ENCODE data around the gene MITF.
A peak's percentile ranks its signal among the peaks of the same experiment; 100 is the strongest.

The MITF gene

DNA sequence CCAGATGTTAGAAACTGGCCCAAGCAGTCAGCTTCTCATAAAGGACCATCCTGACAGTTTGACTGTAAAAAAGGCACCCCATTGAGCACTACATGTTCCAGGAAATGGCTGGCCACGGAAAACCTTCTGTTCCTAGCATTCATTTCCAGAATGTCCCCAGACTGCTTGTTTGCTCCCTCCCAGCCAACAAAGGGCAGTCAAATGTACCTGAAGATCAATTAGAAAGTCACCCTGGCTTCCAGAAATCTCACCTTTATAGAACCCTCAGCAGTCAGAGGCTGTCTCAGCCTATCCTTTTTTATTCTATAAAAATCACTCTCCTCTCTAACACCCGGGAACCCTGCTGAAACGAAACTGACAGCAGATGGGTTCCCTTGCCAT lies 259.5 kb downstream of the MITF start:
- no peak for DNase-seq (ENCODE audit: low read depth)
- H3K4me3 ChIP-seq (ENCODE audit: low read length), result no peak overlapping the region
- TF ChIP-seq, protein P1, sequence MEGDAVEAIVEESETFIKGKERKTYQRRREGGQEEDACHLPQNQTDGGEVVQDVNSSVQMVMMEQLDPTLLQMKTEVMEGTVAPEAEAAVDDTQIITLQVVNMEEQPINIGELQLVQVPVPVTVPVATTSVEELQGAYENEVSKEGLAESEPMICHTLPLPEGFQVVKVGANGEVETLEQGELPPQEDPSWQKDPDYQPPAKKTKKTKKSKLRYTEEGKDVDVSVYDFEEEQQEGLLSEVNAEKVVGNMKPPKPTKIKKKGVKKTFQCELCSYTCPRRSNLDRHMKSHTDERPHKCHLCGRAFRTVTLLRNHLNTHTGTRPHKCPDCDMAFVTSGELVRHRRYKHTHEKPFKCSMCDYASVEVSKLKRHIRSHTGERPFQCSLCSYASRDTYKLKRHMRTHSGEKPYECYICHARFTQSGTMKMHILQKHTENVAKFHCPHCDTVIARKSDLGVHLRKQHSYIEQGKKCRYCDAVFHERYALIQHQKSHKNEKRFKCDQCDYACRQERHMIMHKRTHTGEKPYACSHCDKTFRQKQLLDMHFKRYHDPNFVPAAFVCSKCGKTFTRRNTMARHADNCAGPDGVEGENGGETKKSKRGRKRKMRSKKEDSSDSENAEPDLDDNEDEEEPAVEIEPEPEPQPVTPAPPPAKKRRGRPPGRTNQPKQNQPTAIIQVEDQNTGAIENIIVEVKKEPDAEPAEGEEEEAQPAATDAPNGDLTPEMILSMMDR (conservative IDR thresholded peaks at IDR 0.05; ENCODE audit: low read depth, low read length), result no peak

DNA sequence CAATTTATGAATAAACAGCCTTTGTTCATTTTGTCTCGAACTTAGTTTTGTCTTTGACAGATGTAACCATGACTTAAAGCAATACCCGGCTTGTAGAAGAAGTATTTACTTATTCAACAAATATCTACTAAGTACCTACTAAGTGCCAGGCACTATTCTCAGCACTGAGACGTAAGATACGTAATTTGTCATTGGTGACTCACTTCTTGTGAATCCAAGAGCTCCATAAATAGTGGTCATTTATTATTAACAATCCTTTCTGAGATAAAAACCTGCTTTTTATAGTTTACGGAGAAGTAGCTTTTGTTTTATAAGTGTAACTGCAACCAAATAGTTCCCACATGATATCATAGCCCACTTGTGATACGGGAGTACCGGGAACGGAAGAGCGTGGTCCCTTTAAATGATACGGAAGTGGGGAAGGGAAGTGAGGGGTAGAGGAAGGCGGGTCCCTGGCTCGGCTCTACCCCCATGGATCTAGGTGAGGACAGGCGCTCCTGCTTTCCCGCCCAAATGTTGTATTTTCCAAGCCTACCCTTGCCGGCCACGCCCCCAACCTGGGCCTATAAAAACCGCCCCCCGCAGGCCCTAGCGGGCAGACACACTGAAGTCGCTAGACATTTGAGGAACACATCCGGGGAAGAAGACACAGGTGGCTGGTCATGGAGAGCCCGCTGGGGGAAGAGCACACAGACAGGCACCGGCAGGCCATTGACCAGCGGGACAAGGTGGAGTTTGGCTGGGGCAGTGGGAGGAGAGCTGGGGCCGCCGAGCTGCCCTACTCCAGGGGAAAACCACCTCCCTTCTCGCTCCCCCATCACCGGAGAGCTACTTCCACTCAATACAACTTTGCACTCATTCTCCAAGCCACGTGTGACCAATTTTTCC lies 260.1 kb downstream of the MITF start, which contains the start of gene SAMMSON:
Gene SAMMSON, plus strand, starts transcription at position 594 of the 888 bp plus-strand sequence.
- peak; percentile 17 for DNase-seq (ENCODE audit: low read depth)
- H3K4me3 ChIP-seq (ENCODE audit: low read length), result no peak within 1 kb of the TSS
- TF ChIP-seq, protein P1 (conservative IDR thresholded peaks at IDR 0.05; ENCODE audit: low read depth, low read length), result no peak

DNA sequence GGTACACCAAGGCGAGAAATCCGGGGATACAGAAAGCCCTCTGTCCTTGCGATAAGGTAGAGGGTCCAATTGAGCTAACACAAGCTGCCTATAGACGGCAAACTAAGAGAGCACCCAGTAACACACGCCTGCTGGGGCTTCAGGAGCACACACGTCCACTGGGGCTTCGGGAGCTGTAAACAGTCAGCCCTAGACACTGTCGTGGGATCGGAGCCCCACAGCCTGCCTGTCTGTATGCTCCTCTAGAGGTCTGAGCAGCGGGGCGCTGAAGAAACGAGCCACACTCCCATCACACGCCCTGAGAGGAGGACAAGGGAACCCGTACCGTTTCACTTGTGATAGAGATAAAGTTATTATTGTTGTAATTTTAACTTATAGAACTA lies 260.8 kb downstream of the MITF start:
- no peak overlapping the region for H3K4me3 ChIP-seq (ENCODE audit: low read length)
- DNase-seq (ENCODE audit: low read depth), result no peak
- TF ChIP-seq, protein P1 (conservative IDR thresholded peaks at IDR 0.05; ENCODE audit: low read depth, low read length), result no peak

DNA sequence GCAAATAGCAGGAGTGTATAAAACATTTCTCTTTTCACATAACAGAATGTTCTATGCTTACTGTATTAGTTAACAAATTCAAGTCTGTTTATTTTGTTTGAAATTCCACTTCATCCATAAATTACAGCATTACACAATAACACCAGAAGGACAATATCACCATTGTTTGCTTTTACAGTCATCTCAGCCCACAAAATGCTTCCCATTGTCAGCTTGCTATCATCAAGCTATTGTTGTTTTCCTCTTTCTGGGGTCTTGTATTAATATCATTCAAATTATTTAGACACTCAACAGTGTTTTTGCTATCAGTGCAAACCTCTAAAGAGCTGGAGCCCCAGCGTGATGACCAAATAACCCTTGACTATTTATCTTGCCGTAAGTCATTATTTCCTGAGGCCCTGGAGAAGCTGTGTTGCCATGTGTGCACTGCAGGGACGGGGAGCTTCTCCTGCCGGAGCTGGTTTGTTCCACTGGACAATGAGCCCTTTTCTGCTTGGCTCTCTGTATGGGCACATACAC lies 261.4 kb downstream of the MITF start:
- TF ChIP-seq, protein P1 (conservative IDR thresholded peaks at IDR 0.05; ENCODE audit: low read depth, low read length), result no peak
- H3K4me3 ChIP-seq (ENCODE audit: low read length), result no peak overlapping the region
- no peak for DNase-seq (ENCODE audit: low read depth)

DNA sequence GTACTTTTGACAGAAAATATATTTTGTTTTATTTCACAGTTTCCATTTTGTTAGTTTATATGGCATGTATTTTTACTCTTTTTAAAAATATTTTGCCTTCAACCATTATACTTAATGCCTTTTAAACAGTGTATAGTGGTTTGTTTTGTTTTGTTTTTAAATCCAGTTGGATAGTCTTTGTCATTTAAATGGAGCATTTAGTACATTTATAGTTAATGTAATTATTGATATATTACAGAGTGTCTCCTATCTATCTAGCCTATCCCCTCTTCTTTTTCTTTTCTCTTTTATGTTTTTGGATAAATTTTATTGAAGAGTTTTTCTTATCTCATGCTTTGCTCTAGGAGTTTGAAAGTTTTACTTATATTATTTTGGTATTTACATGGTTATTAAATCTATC lies 263.9 kb downstream of the MITF start:
- no peak for DNase-seq (ENCODE audit: low read depth)

DNA sequence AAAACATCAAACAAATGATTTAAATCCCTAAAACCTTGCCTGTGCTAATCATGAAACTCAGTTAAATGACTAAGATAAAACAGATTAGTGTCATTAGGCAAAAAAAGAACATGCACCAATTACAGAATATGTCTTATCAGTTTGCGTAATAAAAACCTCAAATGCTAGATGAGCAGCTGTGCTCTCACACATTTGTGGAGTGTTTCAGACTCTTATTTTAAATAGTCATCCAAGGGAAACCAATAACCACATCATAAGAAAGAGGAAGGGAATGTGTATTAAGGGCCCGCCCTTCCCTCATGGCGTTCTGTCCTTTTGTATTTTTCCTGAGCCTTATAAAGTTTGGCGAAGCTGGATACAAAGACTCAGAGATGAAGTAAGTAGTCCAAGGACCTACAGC lies 266.8 kb downstream of the MITF start:
- no peak overlapping the region for H3K4me3 ChIP-seq (ENCODE audit: low read length)
- TF ChIP-seq, protein P1 (conservative IDR thresholded peaks at IDR 0.05; ENCODE audit: low read depth, low read length), result no peak
- DNase-seq (ENCODE audit: low read depth), result no peak

More for the DNA sequence above, 263.9 kb downstream of the MITF start:
- TF ChIP-seq, protein P1 (conservative IDR thresholded peaks at IDR 0.05; ENCODE audit: low read depth, low read length), result no peak
- no peak overlapping the region for H3K4me3 ChIP-seq (ENCODE audit: low read length)

DNA sequence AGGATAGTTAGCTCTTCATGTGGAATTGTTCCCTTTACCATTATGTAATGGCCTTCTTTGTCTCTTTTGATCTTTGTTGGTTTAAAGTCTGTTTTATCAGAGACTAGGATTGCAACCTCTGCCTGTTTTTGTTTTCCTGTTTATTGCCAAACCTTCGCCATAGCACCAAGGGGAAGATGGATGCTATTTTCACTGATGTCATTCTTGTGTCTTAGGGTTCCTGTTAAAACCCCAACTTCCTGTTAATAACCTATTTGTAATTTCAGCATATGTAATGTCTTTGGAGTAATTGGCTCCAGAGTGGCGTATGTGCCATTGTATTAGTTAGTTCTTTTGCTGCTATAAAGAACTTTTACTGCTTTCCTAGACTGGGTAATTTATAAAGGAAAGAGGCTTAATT lies 271.1 kb downstream of the MITF start:
- DNase-seq (ENCODE audit: low read depth), result no peak
- H3K4me3 ChIP-seq (ENCODE audit: low read length), result no peak overlapping the region
- TF ChIP-seq, protein P1 (conservative IDR thresholded peaks at IDR 0.05; ENCODE audit: low read depth, low read length), result no peak

Data from retinal pigment epithelial cell (primary cell).